Natural killer cell (primary cell): ENCODE measurements around the gene VNN1. TPM values are rescaled to one million over a fixed set of nuclear protein-coding genes. Genes with fewer than 3 reads are reported as not detected.

Experiments used
- ATAC-seq, 3 donors: fragments of 150-1000 bp in 2 of 3; fragments of 200-7000 bp in 1 of 3; cut with Tn5 transposase; 1 replicate in 1 of 3; 2 replicates in 2 of 3; pipeline ENCODE4 v1.10.0; 2021; ENCODE audit warnings: mild to moderate bottlenecking in 2 of 3, moderate library complexity in 2 of 3
- DNase-seq, 2 donors: peaks; one replicate each; pipeline versions ENCODE4 v3.0.0 to v3.0.0-alpha.2; 2013 to 2021; ENCODE audit warnings: mixed read lengths in 1 of 2
- H3K27ac ChIP-seq: one replicate; pipeline ENCODE4 v1.5.1; 2013; ENCODE audit warnings: mild to moderate bottlenecking, low read length
- H3K27me3 ChIP-seq: one replicate; pipeline ENCODE4 v1.6.1; 2013; ENCODE audit warnings: low read length; ENCODE audit not compliant: control insufficient read depth, insufficient read depth
- H3K36me3 ChIP-seq: one replicate; pipeline ENCODE4 v1.6.1; 2013; ENCODE audit warnings: low read length; ENCODE audit not compliant: control insufficient read depth, insufficient read depth
- H3K4me1 ChIP-seq: one replicate; pipeline ENCODE4 v1.6.1; 2013; ENCODE audit warnings: low read length; ENCODE audit not compliant: control insufficient read depth, insufficient read depth
- H3K4me3 ChIP-seq: one replicate; pipeline ENCODE4 v1.5.1; 2013; ENCODE audit warnings: low read length
- H3K9me3 ChIP-seq: one replicate; pipeline ENCODE4 v1.6.1; 2013; ENCODE audit warnings: low read length; ENCODE audit not compliant: control insufficient read depth, insufficient read depth
- H3K27ac Mint-ChIP-seq, 2 donors: one replicate each; pipeline ENCODE4 v1.8.0; 2022; ENCODE audit warnings: mild to moderate bottlenecking in 2 of 2, mixed read lengths in 2 of 2, moderate library complexity in 1 of 2
- H3K27me3 Mint-ChIP-seq, 2 donors: one replicate each; pipeline ENCODE4 v1.8.0; 2022; ENCODE audit warnings: low read depth in 2 of 2, mixed read lengths in 2 of 2
- H3K36me3 Mint-ChIP-seq: one replicate; pipeline ENCODE4 v1.8.0; 2022; ENCODE audit warnings: mixed read lengths
- H3K4me1 Mint-ChIP-seq, 2 donors: one replicate each; pipeline ENCODE4 v1.8.0; 2022; ENCODE audit warnings: mixed read lengths in 2 of 2
- H3K4me3 Mint-ChIP-seq: one replicate; pipeline ENCODE4 v1.8.0; 2022; ENCODE audit warnings: mild to moderate bottlenecking, moderate library complexity, mixed read lengths
- H3K9me3 Mint-ChIP-seq, 2 donors: one replicate each; pipeline ENCODE4 v1.8.0; 2022; ENCODE audit warnings: mixed read lengths in 2 of 2
- WGBS: methylation state at CpG from one replicate; pipeline ENCODE4 v1.1.7; 2013; ENCODE audit warnings: missing lambda C conversion rate; ENCODE audit not compliant: insufficient coverage; 5-methylcytosine and 5-hydroxymethylcytosine counted together
- intact Hi-C: fragments of 100-400 bp; cut with micrococcal nuclease; formaldehyde crosslinking; loops from one replicate; pipeline ENCODE4 v1.14.2; 2022
- total RNA-seq, 4 donors: library from RNA; stranded (reverse); fragments of 120-200 nt in 1 of 4; gene quantifications; one replicate each; pipeline versions ENCODE4 v1.2.3 to v1.2.4, GENCODE V29; 2013 to 2022
- TF ChIP-seq, protein P1 (sequence below): fragments of 200-600 bp; IDR thresholded peaks from one replicate; pipeline ENCODE4 v1.8.0; 2022; ENCODE audit warnings: antibody characterized with exemption

VNN1 gene
- total RNA-seq, 3 donors from 2014 or later (not counting 1 experiment from before 2014, with no cell fraction given): 1.1 to 1.6 TPM; not detected in 1

- peaks cover 10% of the 10 kb centered on the region for H3K4me1 ChIP-seq
- 2% methylated on average over 3 of the region's 4 CpGs for WGBS
- H3K4me3 ChIP-seq: no peak overlapping the region
- H3K36me3 ChIP-seq: no peaks in the 10 kb centered on the region
- Mint-ChIP-seq H3K27me3 (peaks cover 0 to 3% of the 10 kb centered on the region in 2 donors), H3K9me3 (no peaks in the 10 kb centered on the region), H3K4me3 (peak overlapping the region; percentile 17), H3K27ac (no peak overlapping the region), H3K4me1 (peaks cover 12 to 17% of the 10 kb centered on the region in 2 donors), H3K36me3 (no peaks in the 10 kb centered on the region)
- H3K9me3 ChIP-seq: no peaks in the 10 kb centered on the region
- H3K27ac ChIP-seq: no peak overlapping the region
- intact Hi-C loops: loop anchor here (1.0 to 10.0 kb wide), 2 partner anchors 99 to 125 kb away; partner anchors contain the start of gene SLC18B1
- TF ChIP-seq, protein P1, sequence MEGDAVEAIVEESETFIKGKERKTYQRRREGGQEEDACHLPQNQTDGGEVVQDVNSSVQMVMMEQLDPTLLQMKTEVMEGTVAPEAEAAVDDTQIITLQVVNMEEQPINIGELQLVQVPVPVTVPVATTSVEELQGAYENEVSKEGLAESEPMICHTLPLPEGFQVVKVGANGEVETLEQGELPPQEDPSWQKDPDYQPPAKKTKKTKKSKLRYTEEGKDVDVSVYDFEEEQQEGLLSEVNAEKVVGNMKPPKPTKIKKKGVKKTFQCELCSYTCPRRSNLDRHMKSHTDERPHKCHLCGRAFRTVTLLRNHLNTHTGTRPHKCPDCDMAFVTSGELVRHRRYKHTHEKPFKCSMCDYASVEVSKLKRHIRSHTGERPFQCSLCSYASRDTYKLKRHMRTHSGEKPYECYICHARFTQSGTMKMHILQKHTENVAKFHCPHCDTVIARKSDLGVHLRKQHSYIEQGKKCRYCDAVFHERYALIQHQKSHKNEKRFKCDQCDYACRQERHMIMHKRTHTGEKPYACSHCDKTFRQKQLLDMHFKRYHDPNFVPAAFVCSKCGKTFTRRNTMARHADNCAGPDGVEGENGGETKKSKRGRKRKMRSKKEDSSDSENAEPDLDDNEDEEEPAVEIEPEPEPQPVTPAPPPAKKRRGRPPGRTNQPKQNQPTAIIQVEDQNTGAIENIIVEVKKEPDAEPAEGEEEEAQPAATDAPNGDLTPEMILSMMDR: peak; percentile 66
- no peaks in the 10 kb centered on the region for H3K27me3 ChIP-seq
- DNase-seq (peak in 1 of 2 donors; percentile 46), ATAC-seq (peak; percentile 47 to 59 (median 50))
Observed at GRCh38 chr6:132669690-132670291, 44.1 kb downstream of the VNN1 start.

DNA sequence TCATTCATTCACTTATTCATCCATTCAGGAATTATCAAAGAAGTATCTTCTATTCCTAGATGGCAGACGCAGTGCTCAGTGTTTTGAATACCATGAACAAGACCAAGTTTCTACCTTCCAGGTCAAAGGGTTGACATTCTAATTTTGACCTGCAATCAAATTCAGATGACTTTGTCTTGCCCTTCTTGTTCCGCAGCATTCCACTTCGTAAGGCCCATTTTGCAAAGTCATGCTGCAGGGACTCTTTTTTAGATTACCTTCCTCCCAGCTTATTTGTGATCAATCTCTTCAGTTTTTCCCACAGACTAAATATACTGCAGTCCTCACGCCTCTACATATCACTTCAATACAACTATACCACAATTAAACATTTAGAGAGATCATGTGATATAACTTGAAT, 47.7 kb downstream of the VNN1 start:
- H3K4me1 Mint-ChIP-seq: peaks cover 4 to 5% of the 10 kb centered on the region in 2 donors

GRCh38 chr6:132664309-132665034, 49.4 kb downstream of the VNN1 start:
- Mint-ChIP-seq H3K36me3 (no peaks in the 10 kb centered on the region), H3K27me3 (no peaks in the 10 kb centered on the region), H3K27ac (no peak overlapping the region), H3K4me3 (no peak overlapping the region), H3K4me1 (no peaks in the 10 kb centered on the region), H3K9me3 (no peaks in the 10 kb centered on the region)
- Histone ChIP-seq H3K9me3 (no peaks in the 10 kb centered on the region), H3K4me3 (no peak overlapping the region), H3K27ac (no peak overlapping the region), H3K36me3 (no peaks in the 10 kb centered on the region), H3K27me3 (no peaks in the 10 kb centered on the region), H3K4me1 (no peaks in the 10 kb centered on the region)
- ATAC-seq (no peak), DNase-seq (no peak)
- intact Hi-C loops: loop anchor here (10.0 kb wide), 1 partner anchor 130 kb away; the partner anchor contains the start of gene SLC18B1
- TF ChIP-seq, protein P1: no peak
- 96% methylated on average over 1 of the region's 1 CpG for WGBS

More for the DNA sequence above, 47.7 kb downstream of the VNN1 start:
- H3K27me3 Mint-ChIP-seq: peaks cover 0 to 3% of the 10 kb centered on the region in 2 donors
- H3K9me3 Mint-ChIP-seq: no peaks in the 10 kb centered on the region
- TF ChIP-seq, protein P1: no peak
- 98% methylated on average over 4 of the region's 4 CpGs for WGBS
- H3K4me3 Mint-ChIP-seq: no peak overlapping the region
- no peak overlapping the region for H3K27ac Mint-ChIP-seq
- intact Hi-C loops: loop anchor here (10.0 kb wide), 1 partner anchor 129 kb away; the partner anchor contains the start of gene SLC18B1
- Histone ChIP-seq H3K4me3 (no peak overlapping the region), H3K9me3 (no peaks in the 10 kb centered on the region), H3K27me3 (no peaks in the 10 kb centered on the region), H3K36me3 (no peaks in the 10 kb centered on the region), H3K27ac (no peak overlapping the region), H3K4me1 (peaks cover 3% of the 10 kb centered on the region)
- DNase-seq (no peak), ATAC-seq (no peak)
- H3K36me3 Mint-ChIP-seq: no peaks in the 10 kb centered on the region
